ENCODE data around the gene ACTR10. TPM values are rescaled to one million over a fixed set of nuclear protein-coding genes. Genes with fewer than 3 reads are reported as not detected.

Gene ACTR10
- total and polyA plus RNA-seq, 5 donors = 71.3 to 130 (median 77.4) TPM

- ATAC-seq (no peak), DNase-seq (no peak)
- Histone ChIP-seq H3K9me3 (ENCODE audit: control insufficient read depth, low read length) (no peaks in the 10 kb centered on the region), H3K4me1 (ENCODE audit: control insufficient read depth, insufficient read depth, low read length) (peaks cover 5% of the 10 kb centered on the region), H3K27ac (ENCODE audit: low read length) (peak overlapping the region; percentile 50), H3K27me3 (ENCODE audit: control insufficient read depth, insufficient read depth) (no peaks in the 10 kb centered on the region), H3K4me3 (ENCODE audit: low read length) (no peak overlapping the region)
- intact Hi-C loops (cut with DNase I) = no loop called here
- 56% methylated on average over 4 of the region's 4 CpGs for WGBS
These were observed 83.1 kb downstream of the ACTR10 start for GRCh38 chr14:58282925-58283593.

GRCh38 chr14:58283730-58284129, 83.8 kb downstream of the ACTR10 start:
- Histone ChIP-seq H3K27ac (ENCODE audit: low read length) (no peak overlapping the region), H3K4me1 (ENCODE audit: control insufficient read depth, insufficient read depth, low read length) (peaks cover 5% of the 10 kb centered on the region), H3K9me3 (ENCODE audit: control insufficient read depth, low read length) (no peaks in the 10 kb centered on the region), H3K4me3 (ENCODE audit: low read length) (no peak overlapping the region), H3K27me3 (ENCODE audit: control insufficient read depth, insufficient read depth) (no peaks in the 10 kb centered on the region)
- DNase-seq = no peak
- no peak for ATAC-seq
- intact Hi-C loops (cut with DNase I) = no loop called here

GRCh38 chr14:58285132-58285531, 85.2 kb downstream of the ACTR10 start:
- intact Hi-C loops (cut with DNase I) = no loop called here
- H3K27me3 ChIP-seq (ENCODE audit: control insufficient read depth, insufficient read depth) = no peaks in the 10 kb centered on the region
- no peak for ATAC-seq
- 95% methylated on average over 4 of the region's 4 CpGs for WGBS
- peaks cover 7% of the 10 kb centered on the region for H3K4me1 ChIP-seq (ENCODE audit: control insufficient read depth, insufficient read depth, low read length)
- no peak overlapping the region for H3K4me3 ChIP-seq (ENCODE audit: low read length)
- no peak for DNase-seq
- H3K9me3 ChIP-seq (ENCODE audit: control insufficient read depth, low read length) = no peaks in the 10 kb centered on the region
- H3K27ac ChIP-seq (ENCODE audit: low read length) = no peak overlapping the region

Other genes starting within 250 kb of the ACTR10 start
- gene ARMH4, start 47.9 kb upstream of the ACTR10 start, total RNA-seq = 1 to 10 TPM; 5.4 to 9.9 (median 8.4) TPM
- 2.1 TPM for gene ARMH4, start 47.9 kb upstream of the ACTR10 start, polyA plus RNA-seq
- gene PSMA3, start 44.7 kb downstream of the ACTR10 start, total RNA-seq = 100 to 1,000 TPM; 112 to 147 (median 124) TPM
- gene PSMA3, start 44.7 kb downstream of the ACTR10 start, polyA plus RNA-seq = 159 TPM
- 10 to 100 TPM; 17.1 to 26.1 (median 18.1) TPM for gene ARID4A, start 98.4 kb downstream of the ACTR10 start, total RNA-seq
- gene ARID4A, start 98.4 kb downstream of the ACTR10 start, polyA plus RNA-seq = 8.3 TPM
- gene TOMM20L, start 195.8 kb downstream of the ACTR10 start, total RNA-seq = not detected
- gene TOMM20L, start 195.8 kb downstream of the ACTR10 start, polyA plus RNA-seq = not detected
- gene TIMM9, start 227.4 kb downstream of the ACTR10 start, total RNA-seq = 10 to 100 TPM; 25.5 to 35.8 (median 30.9) TPM
- 42.5 TPM for gene TIMM9, start 227.4 kb downstream of the ACTR10 start, polyA plus RNA-seq
- gene KIAA0586, start 227.6 kb downstream of the ACTR10 start, total RNA-seq = 10 to 100 TPM in 2 of 4 donors, 1 to 10 TPM in 2; 8.5 to 11.2 (median 10.1) TPM
- gene KIAA0586, start 227.6 kb downstream of the ACTR10 start, polyA plus RNA-seq = 3.8 TPM

All from right cardiac atrium (tissue), 5 donors.